BJ (cell line): ENCODE measurements around the gene TGFBI. TPM values are rescaled to one million over a fixed set of nuclear protein-coding genes. Genes with fewer than 3 reads are reported as not detected.

Experiments
- CTCF ChIA-PET: fragments of 350-600 bp; formaldehyde crosslinking; extraction: SDS; loops from one replicate; lab custom pipeline; 2021; ENCODE audit warnings: antibody characterized with exemption, inconsistent platforms; lab: Yijun Ruan, JAX
- POLR2A ChIA-PET: fragments of 300-600 bp; sonication (Branson Sonifier 250); formaldehyde crosslinking; extraction: SDS; loops from one replicate; lab custom pipeline; 2021; ENCODE audit warnings: antibody characterized with exemption; lab: Charles Lee
- DNase-seq: peaks from one replicate; pipeline ENCODE4 v3.0.0-alpha.2; 2011; ENCODE audit warnings: low read depth
- H3K27me3 ChIP-seq: 2 replicates; pipeline ENCODE4 v1.6.0; 2011; ENCODE audit warnings: low read length; ENCODE audit not compliant: control insufficient read depth, insufficient read depth
- H3K36me3 ChIP-seq: 2 replicates; pipeline ENCODE4 v1.5.1; 2011; ENCODE audit warnings: low read length; ENCODE audit not compliant: control insufficient read depth, insufficient read depth
- H3K4me3 ChIP-seq: 2 replicates; pipeline ENCODE4 v1.5.1; 2011; ENCODE audit warnings: low read depth, mild to moderate bottlenecking, control low read depth, low read length
- polyA plus RNA-seq: library from polyadenylated mRNA; depleted of rRNA; stranded (reverse); fragments of >200 nt; gene quantifications from 2 replicates; pipeline ENCODE4 v1.2.3, GENCODE V29; 2011
- TF ChIP-seq, protein P1 (sequence below): IDR thresholded peaks from 2 replicates; pipeline ENCODE4 v1.5.1; 2011; ENCODE audit warnings: low read depth, mild to moderate bottlenecking, control low read depth, inconsistent platforms, low read length, moderate library complexity; ENCODE audit not compliant: insufficient read depth

TGFBI gene
- polyA plus RNA-seq, 1 experiment = 1,228 TPM

DNA sequence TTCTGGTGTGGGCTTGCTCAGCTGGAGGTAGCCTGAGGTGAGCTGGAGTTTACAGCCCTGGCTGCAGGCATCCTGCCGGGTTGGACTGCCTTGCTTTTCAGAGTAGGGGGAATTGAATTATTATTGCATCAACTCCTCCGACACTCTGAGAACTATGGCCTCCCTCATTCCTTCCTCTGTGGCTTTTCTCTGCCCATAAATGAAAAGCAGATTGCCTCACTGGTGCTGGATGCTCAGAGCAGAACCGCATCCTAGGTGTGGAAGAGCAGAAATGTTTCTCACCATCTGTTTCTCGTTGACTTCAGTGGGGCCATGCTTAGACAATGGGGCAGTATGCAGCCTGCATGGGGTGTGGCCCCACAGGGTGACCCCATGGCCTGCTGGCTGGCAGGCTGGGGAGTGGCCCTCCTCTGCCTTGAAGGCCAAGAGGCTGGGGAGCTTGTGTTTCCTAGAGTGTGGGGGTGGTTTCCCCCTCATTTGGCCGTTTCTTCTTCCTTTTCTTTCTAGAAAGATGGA is 27.3 kb upstream of the TGFBI start:
- no peaks in the 10 kb centered on the region for H3K27me3 ChIP-seq
- no peak overlapping the region for H3K4me3 ChIP-seq
- TF ChIP-seq, protein P1, sequence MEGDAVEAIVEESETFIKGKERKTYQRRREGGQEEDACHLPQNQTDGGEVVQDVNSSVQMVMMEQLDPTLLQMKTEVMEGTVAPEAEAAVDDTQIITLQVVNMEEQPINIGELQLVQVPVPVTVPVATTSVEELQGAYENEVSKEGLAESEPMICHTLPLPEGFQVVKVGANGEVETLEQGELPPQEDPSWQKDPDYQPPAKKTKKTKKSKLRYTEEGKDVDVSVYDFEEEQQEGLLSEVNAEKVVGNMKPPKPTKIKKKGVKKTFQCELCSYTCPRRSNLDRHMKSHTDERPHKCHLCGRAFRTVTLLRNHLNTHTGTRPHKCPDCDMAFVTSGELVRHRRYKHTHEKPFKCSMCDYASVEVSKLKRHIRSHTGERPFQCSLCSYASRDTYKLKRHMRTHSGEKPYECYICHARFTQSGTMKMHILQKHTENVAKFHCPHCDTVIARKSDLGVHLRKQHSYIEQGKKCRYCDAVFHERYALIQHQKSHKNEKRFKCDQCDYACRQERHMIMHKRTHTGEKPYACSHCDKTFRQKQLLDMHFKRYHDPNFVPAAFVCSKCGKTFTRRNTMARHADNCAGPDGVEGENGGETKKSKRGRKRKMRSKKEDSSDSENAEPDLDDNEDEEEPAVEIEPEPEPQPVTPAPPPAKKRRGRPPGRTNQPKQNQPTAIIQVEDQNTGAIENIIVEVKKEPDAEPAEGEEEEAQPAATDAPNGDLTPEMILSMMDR = no peak
- no peaks in the 10 kb centered on the region for H3K36me3 ChIP-seq
- DNase-seq = peak; percentile 94
- ChIA-PET POLR2A (no interaction called here), CTCF (interaction anchor here (0.6 to 1.1 kb wide), 3 partner anchors 10 to 54 kb away, joined by 3 to 4 read pairs (median 3); no protein-coding TSS in a partner anchor)

DNA sequence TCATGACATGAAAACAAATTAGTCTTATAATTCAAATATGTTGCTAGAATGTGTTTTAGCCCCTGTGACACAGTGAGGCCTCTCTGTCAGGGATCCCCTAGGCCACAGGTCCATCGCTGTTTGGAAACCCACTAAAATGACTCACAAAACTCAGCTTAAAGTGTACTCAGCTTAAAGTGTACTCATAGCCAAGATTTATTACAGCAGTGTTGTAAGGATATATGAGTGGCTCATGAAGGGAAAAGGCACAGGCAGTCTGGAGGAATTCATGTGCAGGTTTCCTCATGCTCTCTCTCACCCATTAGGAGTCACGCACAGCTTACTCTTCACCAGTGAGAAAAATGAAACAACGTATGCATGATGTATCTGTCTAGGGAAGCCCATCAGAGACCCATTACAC is 24.4 kb upstream of the TGFBI start:
- ChIA-PET POLR2A (no interaction called here), CTCF (interaction anchor here (0.9 to 1.3 kb wide), 3 partner anchors 10 to 54 kb away, joined by 3 to 5 read pairs (median 3); no protein-coding TSS in a partner anchor)
- DNase-seq = peak; percentile 43
- no peak overlapping the region for H3K4me3 ChIP-seq
- H3K27me3 ChIP-seq = no peaks in the 10 kb centered on the region
- H3K36me3 ChIP-seq = no peaks in the 10 kb centered on the region
- TF ChIP-seq, protein P1 = no peak

DNA sequence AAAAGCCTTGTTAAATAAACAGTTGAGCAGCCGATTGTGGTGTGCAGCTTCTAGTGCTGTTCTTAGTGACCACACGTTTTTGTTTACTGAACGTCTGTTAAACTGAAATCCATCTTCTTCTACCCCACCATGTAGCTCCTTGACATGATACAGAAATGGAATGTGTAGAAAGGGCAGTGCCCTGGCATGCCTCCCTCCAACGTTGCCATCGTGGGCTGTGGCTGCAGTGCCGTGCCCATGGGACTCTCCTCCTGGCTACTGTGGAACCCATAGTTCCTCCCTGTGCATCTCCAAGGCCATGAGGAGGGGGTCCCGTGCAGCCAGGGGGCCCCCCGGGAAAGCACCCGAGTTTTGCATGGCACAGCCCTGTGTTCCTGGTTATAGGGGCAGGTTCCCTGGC is 23.3 kb upstream of the TGFBI start:
- no peaks in the 10 kb centered on the region for H3K27me3 ChIP-seq
- TF ChIP-seq, protein P1 = no peak
- no peak overlapping the region for H3K4me3 ChIP-seq
- POLR2A ChIA-PET = interaction anchor here (0.7 kb wide), 1 partner anchor 12 kb away, joined by 3 read pairs; no protein-coding TSS in a partner anchor
- no peaks in the 10 kb centered on the region for H3K36me3 ChIP-seq
- DNase-seq = no peak
- CTCF ChIA-PET = interaction anchor here (0.9 to 1.3 kb wide), 2 partner anchors 18 to 53 kb away, joined by 3 to 5 read pairs; no protein-coding TSS in a partner anchor

DNA sequence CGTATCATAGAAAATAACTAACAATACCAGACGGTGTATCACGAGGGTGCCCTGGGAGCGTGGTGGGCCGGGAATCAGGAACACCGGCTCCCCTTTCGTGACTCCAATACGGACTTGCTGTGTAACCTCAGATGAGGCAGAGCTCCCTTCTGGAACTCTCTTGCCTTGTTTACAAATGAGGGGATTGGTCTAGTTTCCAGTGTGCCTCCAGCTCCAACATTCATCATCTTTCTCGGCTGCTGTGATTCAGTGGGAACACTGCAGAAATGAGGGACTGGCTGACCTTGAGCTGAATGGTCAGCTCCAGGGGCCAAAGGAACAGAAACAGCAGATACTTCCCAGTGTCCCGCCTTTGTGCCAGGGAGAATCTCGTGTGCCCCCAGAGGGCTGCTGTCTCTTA is 22.6 kb upstream of the TGFBI start:
- ChIA-PET CTCF (interaction anchor here (1.2 to 1.4 kb wide), 2 partner anchors 45 to 61 kb away, joined by 3 to 5 read pairs; no protein-coding TSS in a partner anchor), POLR2A (no interaction called here)
- H3K4me3 ChIP-seq = no peak overlapping the region
- no peaks in the 10 kb centered on the region for H3K36me3 ChIP-seq
- no peaks in the 10 kb centered on the region for H3K27me3 ChIP-seq
- TF ChIP-seq, protein P1 = no peak
- no peak for DNase-seq

DNA sequence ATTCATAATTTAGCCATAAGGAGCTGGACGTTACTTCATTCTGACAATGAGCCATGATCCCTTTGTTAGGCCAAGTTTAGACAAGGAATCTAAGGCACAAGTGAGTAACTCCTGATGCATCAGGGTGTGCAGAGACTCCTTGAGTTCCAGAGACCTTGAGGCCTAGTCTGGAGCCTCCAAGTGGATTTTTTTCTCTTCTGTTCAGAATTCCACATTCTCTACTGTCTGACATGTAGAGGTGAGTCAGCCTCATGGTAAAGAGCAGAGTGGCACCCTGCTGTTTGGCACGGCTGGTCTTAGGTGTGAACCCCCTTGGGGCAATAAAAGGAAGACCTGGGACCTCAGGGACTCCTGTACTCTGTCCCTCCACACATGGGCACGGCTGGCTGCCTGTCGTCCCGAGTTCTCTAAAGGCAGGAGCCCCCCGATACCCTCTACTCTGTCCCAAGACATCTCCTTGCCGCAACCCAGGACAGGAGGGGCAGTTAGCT is 22.0 kb upstream of the TGFBI start:
- Histone ChIP-seq H3K4me3 (no peak overlapping the region), H3K27me3 (no peaks in the 10 kb centered on the region), H3K36me3 (no peaks in the 10 kb centered on the region)
- TF ChIP-seq, protein P1 = no peak
- CTCF ChIA-PET = interaction anchor here (0.8 to 1.4 kb wide), 3 partner anchors 12 to 61 kb away, joined by 3 to 5 read pairs (median 3); no protein-coding TSS in a partner anchor
- DNase-seq = peak; percentile 60
- POLR2A ChIA-PET = interaction anchor here (0.8 kb wide), 1 partner anchor 13 kb away, joined by 4 read pairs; no protein-coding TSS in a partner anchor
